Stimulated activated CD8-positive, alpha-beta memory T cell treated with anti-CD3 and anti-CD28 coated beads, Interleukin-7, amount 100 ng/mL, for 4 hours (primary cell): ENCODE results near the gene CTNNA2.

Experiments
- DNase-seq, 2 donors: peaks; one replicate each; pipeline ENCODE4 v3.0.0-alpha.2; 2020; ENCODE audit warnings: low read depth in 2 of 2

Gene CTNNA2

GRCh38 chr2:79984476-79984875, 471.6 kb downstream of the CTNNA2 start:
- no peak for DNase-seq

GRCh38 chr2:79985145-79985544, 472.3 kb downstream of the CTNNA2 start:
- no peak for DNase-seq

- no peak for DNase-seq
Measured at GRCh38 chr2:79985571-79985970, 472.7 kb downstream of the CTNNA2 start.

GRCh38 chr2:79993144-79993543, 480.3 kb downstream of the CTNNA2 start:
- DNase-seq, result no peak

GRCh38 chr2:79994161-79994560, 481.3 kb downstream of the CTNNA2 start:
- no peak for DNase-seq

GRCh38 chr2:79994965-79995364, 482.1 kb downstream of the CTNNA2 start:
- no peak for DNase-seq

GRCh38 chr2:79996709-79997108, 483.9 kb downstream of the CTNNA2 start:
- no peak for DNase-seq

GRCh38 chr2:80001701-80002101, 488.9 kb downstream of the CTNNA2 start:
- no peak for DNase-seq

GRCh38 chr2:80002112-80002511, 489.3 kb downstream of the CTNNA2 start:
- no peak for DNase-seq

GRCh38 chr2:80002568-80003157, 489.8 kb downstream of the CTNNA2 start:
- DNase-seq, result no peak

- DNase-seq, result no peak
Measured at GRCh38 chr2:80007777-80008503, 495.1 kb downstream of the CTNNA2 start.

GRCh38 chr2:80008596-80008995, 495.7 kb downstream of the CTNNA2 start:
- no peak for DNase-seq

GRCh38 chr2:80009211-80009610, 496.4 kb downstream of the CTNNA2 start:
- DNase-seq, result no peak

- no peak for DNase-seq
Measured at GRCh38 chr2:80012061-80012460, 499.2 kb downstream of the CTNNA2 start.

- no peak for DNase-seq
Measured at GRCh38 chr2:80014637-80015036, 501.8 kb downstream of the CTNNA2 start.

GRCh38 chr2:80016171-80016570, 503.3 kb downstream of the CTNNA2 start:
- DNase-seq, result no peak

- DNase-seq, result no peak
Measured at GRCh38 chr2:80019571-80020460, 507.0 kb downstream of the CTNNA2 start.

GRCh38 chr2:80022018-80022417, 509.2 kb downstream of the CTNNA2 start:
- no peak for DNase-seq

GRCh38 chr2:80026040-80026729, 513.3 kb downstream of the CTNNA2 start:
- no peak for DNase-seq

- DNase-seq, result no peak
Measured at GRCh38 chr2:80028051-80028450, 515.2 kb downstream of the CTNNA2 start.

- no peak for DNase-seq
Measured at GRCh38 chr2:80028584-80028983, 515.7 kb downstream of the CTNNA2 start.

- DNase-seq, result no peak
Measured at GRCh38 chr2:80030135-80030534, 517.3 kb downstream of the CTNNA2 start.
